HG02759 (cell line): Measurements from ENCODE around the gene CCDC196.
A peak's percentile ranks its signal among the peaks of the same experiment; 100 is the strongest.
"Not testable (repeated sequence)": the region's sequence is repeated elsewhere in the genome, so short reads cannot be mapped to it uniquely, and the experiment has no call there.

Experiments
- ATAC-seq: cut with Tn5 transposase; IDR thresholded peaks from one replicate; pipeline ENCODE4 v1.9.1; 2021; ENCODE audit warnings: mild to moderate bottlenecking, moderate library complexity; ENCODE audit not compliant: unreplicated experiment

The CCDC196 gene

DNA sequence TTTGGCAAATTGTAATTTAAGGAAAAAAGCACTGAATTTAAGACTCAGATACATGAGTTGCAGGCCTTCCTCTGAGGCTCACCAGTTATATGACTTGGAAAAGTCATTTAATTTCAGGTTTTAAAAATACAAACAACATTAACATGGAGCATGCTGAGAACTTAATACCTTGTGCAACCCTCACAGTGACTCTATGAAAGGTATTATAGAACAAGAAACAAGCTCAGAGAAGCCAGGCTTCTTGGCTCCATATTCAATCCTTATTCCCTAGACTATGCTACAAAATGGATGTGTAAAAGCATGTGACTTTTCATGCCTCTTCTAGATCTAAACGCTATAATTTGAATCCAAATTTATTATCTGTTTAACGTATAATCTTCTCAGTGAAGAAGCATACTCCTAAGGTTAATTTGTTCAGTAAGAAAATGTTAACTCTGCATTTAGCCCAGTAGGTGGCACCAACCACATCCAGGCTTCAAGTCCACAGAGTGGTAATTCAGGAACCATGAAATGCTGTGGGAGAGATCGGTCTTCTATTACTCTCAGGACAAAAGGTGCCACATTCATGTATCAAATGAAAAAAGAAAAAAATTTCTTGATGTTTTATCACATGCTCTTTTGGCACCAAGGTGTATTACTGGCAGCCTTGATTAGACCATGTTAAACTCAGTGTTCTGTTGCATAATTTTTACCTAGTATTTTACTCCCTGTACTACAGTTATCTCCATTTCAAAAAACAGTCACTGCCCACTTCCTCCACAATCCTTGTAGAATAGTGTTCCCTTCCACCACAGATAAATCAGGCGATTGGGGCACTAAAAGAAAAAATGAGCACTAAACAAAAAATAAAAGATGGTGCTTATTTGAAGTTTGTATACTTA, 9.3 kb downstream of the CCDC196 start:
- ATAC-seq, result peak; percentile 81

DNA sequence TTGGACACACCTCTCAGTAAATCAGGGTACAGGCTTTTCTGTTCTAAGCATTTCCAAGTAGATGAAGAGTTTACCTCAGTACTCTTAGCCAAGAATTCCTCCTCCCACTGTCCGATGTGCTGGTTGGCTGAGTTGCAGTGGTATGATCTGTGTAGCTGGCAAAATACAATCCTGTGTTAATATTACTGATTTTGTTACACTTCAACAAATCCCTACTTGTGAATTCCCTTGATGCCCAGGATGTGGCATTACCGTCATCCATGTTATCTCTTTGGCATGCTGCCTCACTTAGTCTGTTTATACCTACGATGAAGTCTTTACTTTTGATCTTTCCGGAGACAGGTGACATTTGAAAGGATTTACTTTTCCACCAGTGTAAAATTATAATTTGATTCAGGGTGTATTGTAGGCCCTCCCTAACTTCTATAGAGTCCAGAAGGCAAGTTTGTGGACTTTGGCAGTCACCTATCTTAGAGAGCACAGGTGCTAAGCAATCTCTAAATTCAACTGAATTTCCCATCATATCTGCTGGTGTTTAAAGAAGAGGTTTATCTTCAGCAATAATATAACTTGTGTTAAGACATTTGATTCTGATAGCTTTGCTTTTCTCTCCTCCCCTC, 10.1 kb downstream of the CCDC196 start:
- no peak for ATAC-seq

DNA sequence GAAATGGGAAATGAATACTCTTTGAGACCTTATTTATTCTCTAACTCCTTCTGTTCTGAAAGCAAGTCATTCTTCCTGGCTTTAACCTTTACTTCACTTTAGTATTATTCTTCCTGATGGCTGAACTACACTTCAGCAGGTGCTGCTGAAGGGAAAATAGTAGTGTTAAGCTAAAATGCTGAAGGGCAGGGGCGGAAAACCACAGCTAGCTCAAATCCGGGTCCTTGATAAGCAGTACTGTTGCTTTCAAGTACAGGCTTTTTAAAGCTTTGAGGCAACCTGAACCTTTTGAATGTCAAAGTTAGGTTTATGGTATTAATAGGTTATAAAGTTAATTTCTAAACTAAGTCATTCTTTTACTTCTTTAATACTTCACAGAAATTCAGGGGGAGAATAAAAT, 10.7 kb downstream of the CCDC196 start:
- ATAC-seq, result no peak

DNA sequence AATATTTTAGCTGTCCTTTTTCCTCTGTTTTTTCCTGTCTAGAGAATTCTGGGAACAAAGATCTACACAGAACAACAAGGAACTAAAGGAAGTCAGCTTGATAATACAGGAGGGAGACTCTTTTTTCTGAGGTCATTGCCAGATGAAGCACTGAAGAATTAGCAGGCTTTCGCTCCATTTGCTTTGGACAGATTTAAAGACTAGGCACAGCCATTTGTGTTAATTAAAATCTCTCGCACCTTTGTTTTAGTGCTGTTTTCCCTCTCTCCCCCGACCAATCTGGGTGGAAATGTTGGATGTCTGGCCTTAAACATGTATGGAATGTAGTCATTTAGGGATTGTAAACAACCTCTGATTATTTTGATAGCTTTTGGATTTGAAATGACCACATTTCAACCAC, 12.1 kb downstream of the CCDC196 start:
- no peak for ATAC-seq

DNA sequence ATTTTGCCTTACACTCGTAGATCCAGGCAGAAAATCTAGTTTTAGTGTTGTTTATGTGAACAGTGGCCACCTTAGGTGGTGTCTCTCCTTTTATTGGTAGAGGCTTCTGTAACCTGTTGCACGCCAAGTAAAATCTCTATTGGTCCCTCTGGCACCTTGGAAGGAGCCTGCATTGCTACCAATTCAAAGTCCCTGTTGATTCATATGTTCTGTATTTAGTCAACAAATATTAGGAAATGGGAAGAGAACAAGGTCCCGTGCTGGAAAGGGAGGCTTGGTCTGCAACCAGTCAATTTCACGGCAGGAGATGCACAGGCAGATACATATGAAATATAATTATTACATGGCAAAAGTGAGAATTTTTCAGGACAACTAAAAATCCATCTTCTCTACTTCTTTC, 15.4 kb downstream of the CCDC196 start:
- ATAC-seq, result no peak

DNA sequence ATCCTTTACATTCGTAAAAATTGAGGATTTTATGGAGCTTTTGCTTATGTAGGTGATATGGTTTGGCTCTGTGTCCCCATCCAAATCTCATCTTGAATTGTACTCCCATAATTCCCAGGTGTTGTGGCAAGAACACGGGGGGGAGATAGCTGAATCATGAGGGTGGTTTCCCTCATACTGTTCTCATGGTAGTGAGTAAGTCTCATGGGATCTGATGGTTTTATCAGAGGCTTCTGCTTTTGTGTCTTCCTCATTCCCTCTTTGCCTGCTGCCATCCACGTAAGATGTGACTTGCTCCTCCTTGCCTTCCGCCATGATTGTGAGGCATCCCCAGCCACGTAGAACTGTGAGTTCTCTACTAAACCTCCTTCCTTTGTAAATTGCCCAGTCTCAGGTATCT, 16.7 kb downstream of the CCDC196 start:
- ATAC-seq, result not testable (repeated sequence)

DNA sequence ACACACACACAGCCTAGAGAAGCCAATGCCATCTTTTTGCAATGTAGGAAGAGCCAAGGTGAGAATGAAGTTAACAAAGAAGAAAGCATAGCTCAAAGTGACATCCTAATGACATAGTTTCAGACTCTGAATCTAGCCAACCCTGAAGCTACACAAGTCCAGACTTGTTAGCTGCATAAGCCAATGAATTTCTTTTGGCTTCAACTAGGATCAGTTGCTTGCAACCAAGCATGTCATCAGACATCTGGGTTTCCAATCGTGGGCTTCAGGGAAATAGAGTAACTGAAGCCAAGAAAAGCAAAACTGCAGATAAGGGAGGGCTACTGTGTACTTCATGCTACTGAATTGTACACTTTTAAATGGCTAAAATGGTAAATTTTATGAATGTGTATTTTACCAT, 17.4 kb downstream of the CCDC196 start:
- ATAC-seq, result no peak

DNA sequence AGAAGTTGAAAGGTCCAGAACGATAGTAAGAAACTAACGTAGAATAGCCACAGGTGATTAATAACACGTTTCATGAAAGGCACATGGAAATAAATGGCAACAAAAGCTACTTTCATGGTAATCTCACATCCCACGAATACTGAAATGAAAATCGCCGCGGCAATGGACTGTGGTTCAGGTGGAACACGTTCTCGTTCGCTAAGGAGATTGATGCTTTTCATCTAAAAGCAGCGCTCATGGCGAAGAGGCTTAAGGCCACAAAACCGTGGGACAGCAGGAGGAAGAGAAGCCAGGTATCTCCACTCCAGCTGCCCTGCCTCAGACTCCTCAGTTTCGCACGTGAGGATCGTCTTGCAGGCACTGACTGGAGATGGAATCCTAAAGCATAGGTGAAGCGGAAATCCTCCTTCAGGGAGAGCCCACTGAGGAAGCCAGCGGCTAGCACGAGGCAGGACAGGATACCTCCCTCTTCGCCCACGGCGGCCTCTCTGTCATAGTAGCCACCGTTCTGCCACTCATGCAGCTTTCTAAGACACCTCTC, 21.1 kb downstream of the CCDC196 start:
- peak; percentile 19 for ATAC-seq

DNA sequence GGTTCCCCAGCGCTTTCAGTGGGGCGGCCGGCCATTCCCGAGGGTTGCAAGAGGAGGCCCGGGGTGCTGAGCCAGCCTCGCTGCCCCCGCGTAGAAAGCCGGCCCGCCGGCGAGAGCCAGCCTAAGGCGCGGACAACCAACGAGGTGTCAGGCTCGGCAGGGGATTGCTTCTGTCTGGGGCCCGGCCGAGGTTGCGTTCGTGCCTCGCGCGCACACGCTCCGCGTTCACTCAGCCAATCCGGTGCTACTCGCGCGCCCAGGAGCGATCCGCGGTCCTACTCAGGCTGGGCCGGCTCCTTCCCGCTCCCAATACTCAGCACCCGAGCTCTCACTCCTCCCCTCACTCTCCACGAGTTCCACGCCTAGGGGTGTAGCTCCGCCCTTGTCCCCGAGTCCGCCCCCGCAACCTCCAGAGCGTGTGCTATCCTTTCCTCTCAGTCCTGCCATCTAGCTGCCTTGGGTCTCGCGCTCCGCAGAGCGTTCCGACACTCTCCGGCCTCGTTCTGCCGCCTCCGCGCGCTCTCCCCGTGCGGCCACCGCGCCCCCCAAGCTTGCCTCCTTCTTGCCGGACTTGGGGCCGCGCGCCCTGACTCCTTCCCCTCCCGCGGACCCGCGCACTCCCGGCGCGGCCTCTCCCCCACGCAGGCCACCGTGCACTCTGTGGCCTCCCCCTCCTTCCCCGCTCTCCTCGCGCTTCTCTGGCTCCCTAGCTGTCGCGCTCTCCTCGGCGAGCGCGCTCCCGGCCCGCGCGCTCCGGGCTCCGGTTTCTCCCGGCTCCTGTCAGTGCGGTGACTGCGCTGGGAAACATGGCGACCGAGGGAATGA, 21.8 kb downstream of the CCDC196 start, which contains the start of gene GPHN:
Gene GPHN (plus strand): TSS at position 426 of the 825 bp plus-strand sequence.
- peak; percentile 88 for ATAC-seq

DNA sequence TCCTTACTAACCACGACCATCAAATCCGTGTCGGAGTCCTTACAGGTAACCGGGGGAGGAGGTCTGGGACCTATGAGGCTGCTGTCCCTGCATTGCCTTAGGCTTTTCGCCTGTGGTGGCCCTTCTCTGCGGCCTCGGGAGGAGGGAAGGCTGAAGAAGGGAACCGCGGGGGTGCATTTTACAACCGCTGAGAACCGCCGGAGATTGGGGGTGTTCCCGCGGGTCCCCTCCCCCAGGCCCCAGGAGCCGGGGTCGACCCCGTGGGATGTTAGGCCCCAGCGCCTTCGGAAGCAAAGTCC, 22.3 kb downstream of the CCDC196 start:
- ATAC-seq, result no peak

DNA sequence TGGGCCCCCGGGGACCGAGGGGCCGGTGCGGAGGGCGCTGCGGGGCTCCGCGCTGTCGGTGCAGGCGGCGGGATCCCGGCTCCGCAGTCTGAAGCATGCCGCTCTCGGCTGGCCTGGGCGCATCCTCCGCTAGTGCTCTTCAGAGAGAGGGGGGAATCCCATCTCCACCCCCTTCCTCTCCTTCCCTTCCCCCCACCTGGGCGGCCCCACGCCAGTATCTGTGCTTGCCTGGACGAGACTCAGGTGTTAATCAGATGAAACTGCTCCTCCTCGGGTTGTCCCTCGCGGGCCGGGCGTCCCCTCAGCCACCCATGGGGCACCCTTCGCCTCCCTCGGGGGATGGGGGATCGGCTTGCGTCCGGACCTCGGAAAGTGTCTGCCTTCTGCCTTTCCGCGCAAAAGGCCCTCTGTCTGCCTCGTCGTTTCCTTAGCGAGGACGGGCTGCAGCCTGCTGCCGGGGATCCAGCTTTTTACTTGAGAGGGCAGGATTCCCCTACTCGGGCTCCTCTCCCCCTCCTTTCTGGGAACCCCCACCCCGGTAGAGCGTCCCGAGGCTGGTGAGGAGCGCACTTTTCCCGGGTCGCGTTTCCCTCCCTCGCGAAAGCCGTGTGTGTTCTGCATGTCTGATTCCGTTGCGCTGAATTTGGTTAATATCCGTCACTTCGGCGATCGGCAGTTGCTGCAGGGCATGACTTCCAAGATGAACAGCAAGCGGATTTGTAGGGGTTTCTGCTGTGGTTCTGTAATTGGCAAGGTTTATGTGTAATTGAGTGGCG, 22.9 kb downstream of the CCDC196 start:
- ATAC-seq, result peak; percentile 25

DNA sequence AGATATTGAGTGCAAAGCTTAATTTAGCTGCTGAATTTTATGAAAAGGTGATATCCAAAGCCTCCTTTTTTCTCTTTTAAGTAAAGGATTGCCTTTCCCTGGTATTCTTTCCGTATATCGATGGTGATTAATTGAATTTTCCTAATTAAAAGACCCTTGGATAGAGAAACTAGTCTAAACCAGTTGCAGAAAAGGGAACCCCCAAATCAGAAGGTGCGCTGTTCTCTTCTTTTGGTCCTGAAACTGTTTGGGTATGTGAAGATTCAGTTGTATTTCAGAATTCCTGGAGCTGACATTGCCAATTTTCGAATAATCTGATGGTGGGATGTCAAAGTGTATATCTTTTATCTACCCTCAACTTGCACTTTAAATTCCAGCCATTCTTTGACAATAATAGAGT, 23.7 kb downstream of the CCDC196 start:
- ATAC-seq, result no peak

DNA sequence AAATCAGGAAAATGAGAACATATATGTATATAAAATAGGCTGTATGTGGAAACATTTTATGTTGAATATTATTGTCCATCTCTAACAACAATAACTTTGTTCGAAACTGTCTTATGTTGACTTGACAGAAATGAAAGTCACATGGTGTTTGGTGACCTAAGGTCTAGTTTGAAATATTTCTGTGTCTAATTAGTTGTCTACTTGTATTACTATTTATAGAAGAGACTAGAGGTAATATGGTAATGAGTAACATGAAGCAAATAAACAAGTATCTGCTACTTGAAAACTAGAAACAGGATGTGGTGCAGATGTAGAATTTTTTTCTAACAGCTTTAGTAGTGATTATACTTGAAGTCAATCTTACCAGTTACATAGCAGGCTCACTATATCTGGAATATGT, 25.7 kb downstream of the CCDC196 start:
- no peak for ATAC-seq

DNA sequence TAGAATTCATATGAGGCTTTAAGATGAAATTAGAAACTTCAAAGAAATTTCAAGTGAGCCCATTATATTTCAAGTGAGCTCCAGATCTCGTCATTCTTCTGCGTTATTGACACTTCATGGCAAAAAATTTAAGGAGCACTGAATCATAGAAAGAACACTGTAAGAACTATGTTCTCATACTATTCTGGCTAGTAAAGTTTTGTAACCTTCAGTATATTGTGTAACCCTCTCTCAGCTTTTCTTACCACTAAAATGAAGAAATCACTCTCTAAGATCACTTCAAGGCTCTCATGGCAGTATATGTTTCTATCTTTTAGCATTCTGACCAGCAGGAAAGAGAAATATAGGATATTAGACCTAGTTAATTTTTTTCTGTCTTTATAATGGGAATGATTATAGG, 28.0 kb downstream of the CCDC196 start:
- ATAC-seq, result no peak

DNA sequence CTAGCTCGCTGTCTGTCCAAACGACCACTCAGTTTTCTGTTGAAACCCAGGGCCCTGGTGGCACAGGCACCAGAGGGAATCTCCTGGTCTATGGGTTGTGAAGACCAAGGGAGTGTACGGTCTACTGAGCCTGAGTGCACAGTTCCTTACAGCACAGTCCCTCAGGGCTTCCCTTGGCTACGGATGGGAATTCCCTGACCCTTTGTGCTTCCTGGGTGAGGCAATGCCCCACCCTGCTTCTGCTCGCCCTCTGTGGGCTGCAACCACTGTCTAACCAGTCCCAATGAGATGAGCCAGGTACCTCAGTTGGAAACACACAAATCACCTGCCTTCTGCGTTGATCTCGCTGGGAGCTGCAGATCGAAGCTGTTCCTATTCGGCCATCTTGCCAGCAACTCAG, 44.4 kb downstream of the CCDC196 start:
- no peak for ATAC-seq

DNA sequence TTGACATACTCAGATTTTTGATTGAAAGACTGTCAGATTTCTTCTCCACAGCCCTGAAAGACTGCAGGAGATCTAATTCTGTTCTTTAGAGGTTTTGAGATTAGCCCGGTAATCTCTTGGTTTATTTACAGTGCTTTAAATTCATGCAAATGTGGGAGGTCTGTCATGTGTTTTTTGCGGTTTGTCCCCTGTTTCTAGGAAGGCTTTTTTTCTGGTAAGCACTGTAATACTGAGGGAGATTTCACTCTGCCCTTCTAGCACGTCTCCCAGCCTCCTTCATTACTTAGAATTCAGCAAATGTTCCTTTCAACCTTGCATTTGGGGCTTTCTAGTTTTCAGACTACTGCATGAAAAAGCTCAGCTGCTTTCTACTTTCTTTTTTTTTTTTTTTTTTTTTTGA, 52.9 kb downstream of the CCDC196 start:
- ATAC-seq, result no peak

DNA sequence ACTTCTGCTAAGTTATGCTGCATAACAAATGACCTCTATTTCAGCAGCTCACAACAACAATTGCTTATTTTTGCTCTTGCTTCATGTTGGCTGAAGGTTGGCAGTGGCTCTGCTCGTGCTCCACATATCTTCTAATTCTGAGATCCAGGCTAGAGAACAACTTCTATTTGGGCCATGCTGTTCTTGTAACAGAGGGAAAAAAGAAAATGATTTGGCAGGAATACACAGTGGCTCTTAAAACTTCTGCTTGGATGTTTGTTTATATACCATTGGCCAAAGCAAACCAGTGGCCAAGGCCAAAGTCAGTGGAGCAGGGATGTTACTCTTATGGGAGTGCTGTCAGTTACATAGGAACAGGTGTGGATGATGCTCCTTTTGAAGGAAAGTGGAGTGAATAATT, 53.9 kb downstream of the CCDC196 start:
- no peak for ATAC-seq

DNA sequence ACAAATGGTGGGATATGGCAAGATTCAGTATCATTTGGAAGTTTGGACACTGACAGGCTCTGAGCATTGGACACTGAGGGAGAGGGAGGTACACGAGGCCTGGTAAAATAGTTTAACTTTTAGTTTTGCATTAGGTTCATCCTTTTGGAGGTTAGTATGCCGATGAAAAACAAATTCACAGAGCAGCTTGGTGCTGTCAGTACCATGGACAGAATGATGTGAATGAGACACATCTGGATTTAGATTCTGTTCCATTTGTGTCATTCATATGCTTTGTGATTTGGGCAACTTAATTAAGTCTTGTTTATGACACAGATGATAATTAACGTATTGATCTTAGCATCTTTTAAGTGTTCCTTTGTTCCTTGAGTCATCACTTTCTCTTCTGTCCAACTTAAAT, 55.5 kb downstream of the CCDC196 start:
- no peak for ATAC-seq

DNA sequence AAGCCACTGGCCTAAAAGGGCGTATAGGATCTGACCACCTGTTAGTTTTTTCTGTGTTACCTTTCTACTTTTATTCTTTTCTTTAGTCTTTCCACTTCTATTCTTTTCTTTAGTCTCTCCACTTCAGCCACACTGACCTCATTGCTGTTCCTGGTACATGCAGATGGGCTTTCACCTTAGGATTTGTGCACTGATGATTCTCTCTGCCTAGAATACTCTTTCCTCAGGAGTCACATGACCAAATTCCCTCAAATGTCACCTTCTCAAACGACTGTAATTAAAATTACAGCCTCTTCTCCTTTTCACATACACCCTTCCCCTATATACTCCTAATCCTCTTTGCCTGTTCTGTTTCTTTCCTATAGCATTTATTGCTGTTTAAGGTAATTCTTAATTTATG, 57.8 kb downstream of the CCDC196 start:
- ATAC-seq, result no peak

DNA sequence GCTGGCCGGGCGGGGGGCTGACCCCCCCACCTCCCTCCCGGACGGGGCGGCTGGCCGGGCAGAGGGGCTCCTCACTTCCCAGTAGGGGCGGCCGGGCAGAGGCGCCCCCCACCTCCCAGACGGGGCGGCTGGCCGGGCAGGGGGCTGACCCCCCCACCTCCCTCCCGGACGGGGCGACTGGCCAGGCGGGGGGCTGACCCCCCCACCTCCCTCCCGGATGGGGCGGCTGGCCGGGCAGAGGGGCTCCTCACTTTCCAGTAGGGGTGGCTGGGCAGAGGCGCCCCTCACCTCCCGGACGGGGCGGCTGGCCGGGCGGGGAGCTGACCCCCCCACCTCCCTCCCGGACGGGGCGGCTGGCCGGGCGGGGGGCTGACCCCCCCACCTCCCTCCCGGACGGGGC, 59.0 kb downstream of the CCDC196 start:
- ATAC-seq, result not testable (repeated sequence)

DNA sequence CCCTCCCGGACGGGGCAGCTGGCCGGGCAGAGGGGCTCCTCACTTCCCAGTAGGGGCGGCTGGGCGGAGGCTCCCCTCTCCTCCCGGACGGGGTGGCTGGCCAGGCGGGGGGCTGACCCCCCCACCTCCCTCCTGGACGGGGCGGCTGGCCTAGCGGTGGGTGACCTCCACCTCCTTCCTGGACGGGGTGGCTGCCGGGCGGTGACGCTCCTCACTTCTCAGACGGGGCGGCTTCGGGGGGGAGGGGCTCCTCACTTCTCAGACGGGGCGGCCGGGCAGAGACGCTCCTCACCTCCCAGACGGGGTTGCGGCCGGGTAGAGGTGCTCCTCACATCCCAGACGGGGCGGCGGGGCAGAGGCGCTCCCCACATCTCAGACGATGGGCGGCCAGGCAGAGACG, 59.6 kb downstream of the CCDC196 start:
- ATAC-seq, result not testable (repeated sequence)
